Cortex of kidney (tissue), 1 donor: ENCODE measurements around the gene MTA3.

Experiments
- DNase-seq: peaks from one replicate; lab custom pipeline; 2025; lab: John Stamatoyannopoulos, UW

The MTA3 gene

DNA sequence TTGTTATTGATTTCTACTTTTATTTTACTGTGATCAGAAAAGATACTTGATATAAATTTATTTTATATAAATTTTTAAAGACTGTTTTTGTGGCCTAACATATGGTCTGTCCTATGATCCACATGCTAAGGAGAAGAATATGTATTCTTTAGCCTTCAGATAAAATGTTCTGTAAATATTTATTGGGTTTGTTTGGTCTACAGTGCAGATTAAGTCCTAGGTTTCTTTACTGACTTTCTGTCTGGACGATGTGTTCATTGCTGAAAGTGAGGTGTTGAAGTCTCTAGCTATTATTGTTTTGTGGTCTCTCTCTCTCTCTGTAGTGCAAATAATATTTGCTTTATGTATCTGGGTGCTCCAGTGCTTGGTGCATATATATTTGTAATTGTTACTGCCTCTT, 165.4 kb downstream of the MTA3 start:
- DNase-seq: no peak

DNA sequence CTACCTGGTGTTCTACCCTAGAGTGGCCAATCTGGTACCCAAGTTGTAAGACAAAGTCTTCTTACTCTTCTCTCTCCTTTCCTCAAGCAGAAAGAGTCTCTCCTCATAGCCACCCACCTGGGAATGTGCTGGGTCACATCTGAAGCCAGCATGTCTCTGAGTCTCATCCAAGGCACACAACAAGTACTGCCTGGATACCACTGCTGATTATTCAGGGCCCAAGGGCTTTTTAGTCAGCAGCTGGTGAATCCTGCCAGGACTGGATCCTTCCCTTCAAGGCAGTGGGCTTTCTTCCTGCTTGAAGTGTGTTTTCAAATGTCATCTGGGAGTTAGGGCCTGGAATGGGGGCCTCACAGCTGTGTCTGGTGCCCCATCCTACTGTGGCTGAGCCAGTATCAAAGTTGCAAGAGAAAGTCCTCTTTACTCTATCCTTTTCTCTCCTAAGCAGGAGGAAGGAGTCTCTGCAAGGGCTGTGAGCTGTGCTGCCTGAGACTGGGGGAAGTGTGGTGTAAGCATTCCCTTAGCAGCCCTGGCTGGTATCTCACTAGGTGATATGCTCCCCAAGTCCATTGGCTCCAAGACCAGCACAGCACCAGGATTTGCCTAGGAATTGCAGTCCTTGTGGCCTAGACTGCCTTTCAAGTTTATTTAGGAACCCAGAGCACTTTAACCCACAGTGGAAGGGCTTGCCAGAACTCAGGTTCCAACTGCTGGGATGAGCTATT, 168.3 kb downstream of the MTA3 start:
- no peak for DNase-seq

DNA sequence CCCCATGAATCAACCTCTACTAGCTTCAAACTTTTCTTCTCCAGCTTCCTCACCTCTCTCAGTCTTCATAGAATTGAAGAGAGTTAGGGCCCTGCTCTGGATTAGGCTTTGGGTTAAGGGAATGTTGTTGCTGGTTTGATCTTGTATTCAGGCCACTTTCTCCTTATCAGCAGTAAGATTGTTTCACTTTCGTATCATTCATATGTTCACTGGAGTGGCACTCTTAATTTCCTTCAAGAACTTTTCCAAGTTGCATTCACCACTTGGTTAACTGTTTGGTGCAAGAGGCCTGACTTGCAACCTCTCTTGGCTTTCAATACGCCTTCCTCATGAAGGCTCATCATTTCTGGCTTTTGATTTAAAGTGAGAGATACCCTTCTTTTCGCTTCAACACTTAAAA, 172.7 kb downstream of the MTA3 start:
- no peak for DNase-seq

DNA sequence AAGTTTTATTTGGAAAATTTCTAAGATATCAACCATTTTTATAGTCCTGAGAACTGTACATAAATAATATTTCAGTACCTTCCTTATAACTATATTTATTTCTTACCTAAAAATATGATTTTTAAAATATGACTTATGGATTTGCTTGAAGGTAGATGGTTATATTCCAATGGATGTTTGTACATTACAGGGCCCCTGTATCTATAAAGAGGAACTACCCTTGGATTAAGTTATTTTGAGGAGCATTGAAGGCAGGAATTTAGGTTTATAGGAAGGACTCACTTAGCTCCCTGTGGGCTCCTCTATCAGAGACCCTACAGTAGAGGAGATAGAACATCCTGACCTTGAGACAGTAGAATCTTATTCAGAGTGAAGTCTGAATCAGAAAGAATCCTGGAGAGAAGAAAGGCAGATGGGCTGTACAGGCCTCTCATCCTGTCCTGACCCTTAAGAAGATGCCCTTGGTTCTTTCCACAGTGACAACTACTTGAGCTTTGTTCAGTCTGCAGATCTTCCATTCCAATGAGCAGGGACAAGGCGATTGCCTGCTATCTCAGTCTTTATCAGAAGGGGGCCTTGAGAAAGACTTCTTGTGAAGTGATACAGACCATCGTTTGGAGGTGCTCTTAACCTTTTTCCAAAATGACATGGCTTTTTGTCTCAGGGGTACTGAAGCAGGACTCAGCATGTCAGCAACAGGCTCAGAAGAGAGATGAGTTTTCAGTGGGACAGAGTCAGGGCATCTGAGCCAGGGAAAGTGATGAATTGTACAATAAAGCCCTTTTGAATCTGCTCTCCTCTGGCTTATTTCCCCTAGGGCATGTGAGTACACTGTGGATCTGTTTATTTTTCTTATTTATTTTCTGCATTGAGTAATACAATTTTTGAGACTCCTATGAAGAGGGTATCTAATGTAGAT, 174.6 kb downstream of the MTA3 start:
- no peak for DNase-seq

DNA sequence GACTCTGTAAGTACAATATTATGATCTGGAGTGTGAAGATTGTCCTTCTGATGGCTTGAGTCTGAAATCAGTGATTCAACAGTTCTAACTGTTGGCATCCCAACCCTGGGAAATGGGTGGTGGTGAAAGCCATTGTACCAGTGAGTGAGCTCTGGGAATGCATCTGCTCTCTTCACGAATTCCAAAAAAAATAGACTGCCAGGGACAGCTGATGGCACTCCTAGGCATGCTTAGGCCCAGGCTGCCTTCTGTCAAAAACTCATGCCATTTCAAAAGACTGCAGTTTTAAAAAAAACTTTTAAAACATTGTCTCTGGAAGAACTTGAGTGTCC, 175.2 kb downstream of the MTA3 start:
- DNase-seq: no peak

DNA sequence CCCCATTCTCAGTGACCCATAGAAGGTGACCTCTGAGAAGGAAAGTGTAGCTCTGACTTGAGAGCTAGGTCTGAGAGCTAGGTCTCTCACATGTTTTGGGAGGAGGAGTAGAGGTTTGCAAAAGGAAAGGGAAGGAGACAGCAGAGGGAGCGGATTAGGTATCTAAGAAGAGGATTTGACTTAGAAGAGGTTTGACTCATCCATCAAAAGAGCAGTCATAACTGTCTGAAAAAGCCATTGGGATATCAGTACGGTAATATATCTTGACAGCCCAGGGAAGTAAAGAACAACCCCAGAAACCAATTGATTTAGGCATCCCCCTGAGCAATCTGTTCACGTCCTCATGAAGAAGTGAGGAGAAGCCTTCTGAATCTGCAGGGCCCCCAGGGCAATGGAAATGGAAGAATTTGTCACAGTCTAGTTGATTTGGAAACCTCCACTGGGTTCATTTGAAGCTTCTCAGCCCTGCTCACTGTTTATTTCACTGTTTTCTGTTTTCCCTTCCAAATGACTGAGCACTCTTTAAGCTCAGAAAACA, 176.2 kb downstream of the MTA3 start:
- no peak for DNase-seq

DNA sequence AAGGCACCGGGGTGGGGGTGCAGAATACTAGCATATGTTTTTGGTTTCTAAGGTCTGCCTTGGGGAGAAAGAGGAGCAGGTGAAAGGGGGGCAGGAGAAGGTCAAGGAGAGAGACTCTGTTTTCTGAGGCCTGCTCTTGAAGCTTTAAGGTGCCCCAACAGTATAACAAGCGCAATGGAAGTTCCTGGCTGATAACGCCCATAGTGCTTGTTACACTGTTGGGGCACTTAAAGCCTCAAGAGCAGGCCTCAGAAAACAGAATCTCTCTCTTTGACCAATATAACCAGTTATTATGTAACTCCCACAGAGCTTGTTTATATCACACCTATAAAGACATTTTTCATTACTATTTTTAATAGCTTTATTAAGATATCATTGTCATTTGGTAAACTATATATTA, 179.0 kb downstream of the MTA3 start:
- DNase-seq: no peak

DNA sequence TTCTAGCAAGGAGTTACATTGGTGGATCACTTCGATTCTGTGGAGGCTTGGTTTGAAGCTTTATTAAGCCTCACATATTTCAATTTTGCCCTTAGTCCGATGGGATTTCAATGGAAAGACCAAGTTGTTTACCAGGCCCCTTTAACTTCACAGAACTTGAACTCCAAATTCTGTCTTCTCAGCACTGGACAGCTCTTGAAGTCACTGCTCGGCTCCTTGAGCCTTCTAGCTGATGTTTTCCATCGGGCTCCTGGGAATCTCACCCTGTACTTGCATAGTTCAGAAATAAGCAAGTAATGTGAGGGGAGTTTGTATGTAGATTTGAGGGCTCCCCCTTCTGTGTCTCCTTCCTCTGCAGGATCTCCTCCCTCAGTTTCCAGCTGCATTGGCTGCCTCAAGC, 180.4 kb downstream of the MTA3 start:
- DNase-seq: no peak

DNA sequence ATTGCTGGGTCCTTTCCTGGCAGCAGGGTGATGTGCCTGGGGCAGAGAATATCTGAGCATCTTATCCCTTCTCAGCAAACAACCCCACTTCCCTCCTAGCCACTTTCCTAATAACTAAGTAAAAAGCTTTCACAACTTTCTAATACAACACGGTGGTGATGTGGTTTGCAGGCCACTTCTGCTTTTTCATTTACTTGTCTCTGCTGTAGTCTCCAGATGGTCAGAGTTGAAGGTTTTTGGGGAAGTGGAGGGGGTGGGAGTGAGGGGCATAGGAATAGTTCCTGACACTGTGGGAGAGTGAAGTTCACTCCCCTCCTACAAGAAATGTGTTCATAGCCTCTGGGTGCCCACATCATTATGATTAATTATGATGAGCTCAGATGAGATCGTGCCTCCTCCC, 183.9 kb downstream of the MTA3 start:
- DNase-seq: no peak

DNA sequence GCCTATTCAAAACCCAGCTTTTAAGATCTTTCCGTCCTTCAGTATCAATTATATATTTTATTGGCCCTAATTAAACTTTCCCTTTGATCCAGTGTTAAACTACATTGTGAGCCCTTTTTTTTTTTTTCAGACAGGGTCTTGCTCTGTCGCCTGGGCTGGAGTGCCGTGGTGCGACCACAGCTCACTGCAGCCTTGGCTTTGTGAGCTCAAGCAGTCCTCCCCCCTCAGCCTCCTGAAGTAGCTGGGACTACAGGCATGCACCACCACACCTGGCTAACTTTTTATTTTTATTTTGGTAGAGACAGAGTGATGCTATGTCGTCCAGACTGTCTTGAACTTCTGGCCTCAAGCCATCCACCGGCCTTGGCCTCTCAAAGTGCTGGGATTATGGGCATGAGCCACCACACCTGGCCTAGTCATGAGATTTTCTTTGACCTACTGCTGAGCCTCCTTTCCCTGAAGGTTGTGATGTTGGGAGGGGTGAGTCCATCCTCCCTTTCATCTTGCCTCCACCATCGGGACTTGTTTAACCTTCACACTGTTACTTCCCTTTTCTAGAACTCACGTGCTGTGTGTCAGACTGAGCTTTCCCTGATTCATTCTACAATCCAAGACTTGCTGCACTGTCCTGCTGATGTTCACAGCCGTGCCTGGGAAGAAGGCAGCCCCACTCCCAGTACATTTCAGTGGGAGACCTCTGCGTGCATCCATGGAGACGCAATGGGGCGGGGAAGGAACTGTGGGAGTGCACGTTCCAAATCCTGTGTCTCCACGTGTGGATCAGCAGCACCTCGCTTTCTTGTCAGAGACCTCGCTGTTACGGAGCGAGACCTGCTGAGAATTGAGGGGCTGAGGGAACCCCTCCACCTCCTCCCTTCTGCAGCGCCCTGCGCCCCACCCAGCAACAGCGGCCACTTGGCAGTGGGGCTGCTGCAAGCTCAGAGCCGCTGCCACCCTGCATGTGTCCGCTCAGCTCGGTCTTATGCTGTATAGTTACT, 184.7 kb downstream of the MTA3 start:
- no peak for DNase-seq

DNA sequence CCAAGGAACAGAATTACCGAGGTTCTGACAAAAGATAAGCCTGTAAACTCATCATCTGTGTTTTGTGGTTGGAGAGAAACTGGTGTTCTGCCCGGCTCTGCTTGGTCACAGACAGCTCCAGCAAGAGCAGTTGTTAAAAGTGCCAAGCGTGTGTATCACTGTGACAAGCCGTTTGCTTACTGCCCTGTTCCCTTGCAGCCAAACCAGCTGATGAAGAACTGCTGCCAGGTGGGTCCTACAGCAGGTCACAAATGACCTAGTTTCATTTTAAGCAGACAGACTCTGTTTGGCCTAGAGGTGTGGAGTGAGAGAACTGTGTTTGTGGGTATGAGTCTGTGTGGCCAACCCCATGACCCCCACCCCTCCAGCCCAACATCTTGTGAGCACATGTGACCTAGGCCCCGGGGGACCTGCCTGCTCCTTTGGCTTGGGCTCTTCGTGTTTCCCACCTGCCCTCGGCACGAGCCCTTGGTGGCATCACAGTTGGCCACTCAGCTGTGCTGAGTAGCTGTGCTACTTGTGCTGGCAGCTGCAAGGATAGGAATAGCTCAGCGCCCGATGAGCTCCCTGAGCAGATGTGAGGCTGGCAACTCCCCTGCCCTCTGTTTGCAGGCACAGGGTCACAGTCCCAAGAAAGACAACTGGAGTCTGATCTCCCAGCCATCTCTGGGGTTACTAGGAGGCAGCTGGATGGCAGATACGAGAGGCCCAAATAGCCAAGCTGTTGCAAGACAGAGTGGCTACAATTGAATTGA, 185.8 kb downstream of the MTA3 start:
- no peak for DNase-seq

DNA sequence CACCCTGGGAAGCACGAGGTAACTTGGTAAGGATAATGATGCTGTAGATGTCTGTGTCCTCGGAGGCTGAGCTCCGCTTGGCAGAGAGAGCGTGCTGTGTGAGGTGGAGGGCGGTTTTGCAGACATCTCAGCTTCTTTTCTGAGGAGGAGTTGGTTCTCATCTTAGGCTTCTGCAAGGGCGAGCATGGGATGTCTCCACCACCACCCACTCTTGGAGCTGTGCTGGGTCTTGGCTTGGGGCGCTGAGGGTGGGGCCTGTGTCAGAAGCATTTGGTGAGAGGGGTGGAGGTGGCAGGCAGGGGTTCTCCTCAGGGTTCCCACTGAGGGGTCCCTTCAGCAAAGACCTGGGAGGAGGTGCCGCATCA, 186.3 kb downstream of the MTA3 start:
- DNase-seq: no peak

DNA sequence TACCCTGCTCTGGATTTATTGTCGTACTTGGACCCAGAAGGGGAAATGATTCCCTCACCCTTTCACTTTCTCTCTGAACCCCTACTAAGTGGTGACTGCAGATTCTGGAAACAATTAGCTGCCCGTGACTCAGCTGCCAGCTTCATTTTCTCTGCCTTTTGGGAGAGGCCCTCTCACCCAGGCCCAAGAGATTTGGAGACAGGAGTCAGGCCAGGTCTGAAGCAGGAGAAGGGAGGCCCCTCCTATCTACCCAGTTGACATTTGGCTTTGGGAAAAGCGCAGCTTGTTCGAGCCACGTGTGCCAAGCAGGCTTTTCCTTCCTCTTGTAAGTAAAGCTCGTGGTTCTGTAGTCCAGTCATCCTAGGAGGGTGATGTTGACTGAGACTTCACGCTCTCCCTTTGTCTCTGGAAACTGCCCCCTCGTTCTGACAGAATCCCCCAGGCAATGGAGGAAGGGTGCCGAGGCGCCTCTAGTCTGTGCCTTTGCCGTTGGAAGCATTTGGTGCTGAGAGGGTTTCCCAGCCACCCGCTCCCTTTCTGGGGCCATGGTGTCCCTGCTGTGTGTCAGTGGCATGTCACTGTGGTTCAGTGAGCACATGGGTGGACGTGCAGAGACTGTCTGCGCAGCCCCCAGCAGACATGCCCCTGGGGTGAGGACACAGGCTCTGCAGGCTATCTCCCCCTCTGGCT, 186.9 kb downstream of the MTA3 start:
- DNase-seq: no peak

DNA sequence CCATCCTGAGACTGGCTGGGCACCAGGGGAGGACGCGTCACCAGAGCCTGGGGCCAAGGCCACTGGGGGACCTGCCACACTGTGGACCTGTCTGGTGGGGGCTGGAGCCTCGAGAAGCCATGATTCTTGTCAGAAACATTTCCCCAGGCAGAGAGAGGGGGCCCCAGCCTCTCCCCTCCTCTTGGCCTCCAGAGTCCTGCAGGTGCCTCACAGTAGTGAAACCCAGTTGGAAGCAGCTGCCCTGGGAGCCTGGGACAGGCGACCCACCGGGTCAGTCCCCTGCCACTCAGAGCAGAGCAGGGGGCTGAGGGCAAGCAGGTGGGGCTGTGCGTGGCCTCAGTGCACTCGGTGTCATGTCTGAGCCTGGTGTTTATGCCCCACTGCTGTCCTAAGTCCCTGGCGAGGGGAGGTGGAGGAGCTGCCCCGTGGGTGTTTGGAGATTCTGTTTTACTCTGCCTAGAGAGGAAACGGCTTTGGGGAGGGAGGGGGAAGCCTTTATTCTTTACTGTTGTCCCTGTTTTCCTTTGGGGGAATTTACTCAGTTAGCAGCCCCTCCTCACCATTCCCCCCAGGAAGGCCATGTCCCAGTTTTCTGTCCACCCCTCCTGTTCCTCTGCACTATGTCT, 187.8 kb downstream of the MTA3 start:
- DNase-seq: no peak

DNA sequence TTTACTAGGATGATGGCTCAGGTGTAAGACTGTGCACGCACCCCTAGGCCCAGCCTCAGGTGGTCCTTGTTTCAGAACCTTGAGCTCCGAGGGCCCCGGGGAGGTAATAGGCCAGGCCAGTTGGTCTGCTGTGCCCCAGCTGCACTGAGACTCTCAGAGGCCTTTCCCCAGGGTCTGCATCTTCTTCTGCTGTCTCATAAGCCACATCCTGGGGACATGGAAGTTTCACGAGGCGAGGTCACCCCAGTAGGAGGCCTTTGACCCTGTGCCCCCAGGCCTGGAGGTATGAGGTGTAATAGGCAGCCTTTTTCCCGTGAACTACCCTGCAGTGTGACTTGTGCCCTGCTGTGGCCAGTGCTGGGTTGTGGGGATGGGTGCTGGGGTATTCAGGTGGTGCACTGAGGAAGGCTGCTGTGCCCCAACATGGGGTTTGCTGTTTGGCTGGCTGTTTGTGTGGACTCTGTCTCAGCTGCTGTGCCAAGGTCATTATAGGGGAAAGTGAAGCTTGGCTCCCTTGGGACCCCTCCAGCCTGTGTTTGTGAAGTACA, 188.6 kb downstream of the MTA3 start:
- no peak for DNase-seq

DNA sequence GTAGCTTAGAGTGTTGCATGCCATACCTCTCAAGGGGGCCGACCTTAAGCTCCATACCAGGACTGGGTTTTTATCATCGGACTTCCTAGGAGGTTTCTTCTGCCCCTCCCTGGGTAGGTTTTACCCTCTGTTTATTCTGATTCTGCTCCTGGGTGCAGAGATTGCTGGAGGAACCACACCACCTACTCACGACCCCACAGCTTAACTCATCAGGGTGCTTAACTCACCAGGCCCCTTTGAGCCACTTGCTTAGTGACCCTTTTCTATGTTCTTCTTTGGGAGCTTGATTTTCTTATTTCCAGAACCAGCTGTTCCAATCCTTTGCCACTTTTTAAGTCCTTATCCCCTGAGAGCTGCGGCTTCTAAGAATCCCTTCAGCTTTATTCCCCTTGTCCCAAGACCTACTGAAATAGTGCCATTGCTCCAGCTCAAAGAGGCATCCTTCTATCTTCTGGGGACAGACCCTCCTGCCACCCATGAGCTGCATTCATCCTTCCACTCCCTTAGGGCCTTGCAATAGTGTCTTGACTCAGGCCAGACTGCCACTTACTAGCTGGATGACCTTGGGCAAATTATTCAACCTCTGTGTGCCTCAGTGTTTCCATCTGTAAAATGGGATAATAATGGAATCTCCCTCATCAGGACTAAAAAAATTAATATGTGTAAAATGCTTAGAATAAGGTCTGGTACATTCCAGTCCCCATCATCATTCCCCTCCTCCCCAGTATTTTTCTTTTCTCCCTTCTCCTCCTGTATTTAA, 189.7 kb downstream of the MTA3 start:
- no peak for DNase-seq

DNA sequence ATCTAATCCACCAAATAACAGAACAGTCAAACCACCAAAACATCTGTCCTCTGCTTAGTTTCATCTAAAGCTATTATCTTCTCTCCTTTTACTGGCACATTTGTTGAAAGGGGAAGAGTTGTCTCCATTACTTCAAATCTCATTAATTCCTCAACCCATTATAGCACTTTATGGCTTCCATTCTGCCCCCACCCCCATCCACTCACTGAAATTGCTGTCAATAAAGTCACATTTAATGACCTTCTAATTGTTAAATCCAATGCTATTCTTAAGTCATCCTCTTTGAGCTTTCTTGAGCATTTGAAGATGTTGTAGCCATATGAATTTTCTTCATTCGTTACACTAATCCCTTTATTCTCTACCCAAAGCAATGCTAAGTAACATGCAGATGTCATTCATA, 190.3 kb downstream of the MTA3 start:
- DNase-seq: no peak

DNA sequence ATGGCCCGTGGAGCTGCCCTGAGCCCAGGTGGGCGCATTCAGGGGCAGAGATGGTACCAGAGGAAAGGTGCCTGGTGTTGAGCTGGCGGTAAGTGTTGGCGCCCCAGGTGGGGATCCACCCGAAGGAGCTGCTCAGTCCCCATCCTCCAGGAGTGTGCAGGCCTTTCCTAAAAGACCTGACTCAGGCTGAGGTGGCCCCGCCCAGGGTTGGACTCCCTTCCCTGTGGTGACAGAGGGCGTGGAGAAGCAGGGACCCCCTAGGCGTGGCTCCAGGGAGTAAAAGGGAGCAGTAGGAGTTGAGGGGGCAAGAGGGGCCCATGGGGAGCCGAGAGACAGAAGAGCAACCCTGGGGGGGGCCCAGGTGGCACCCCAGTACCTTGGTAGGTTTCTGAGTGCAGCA, 193.1 kb downstream of the MTA3 start:
- DNase-seq: no peak

DNA sequence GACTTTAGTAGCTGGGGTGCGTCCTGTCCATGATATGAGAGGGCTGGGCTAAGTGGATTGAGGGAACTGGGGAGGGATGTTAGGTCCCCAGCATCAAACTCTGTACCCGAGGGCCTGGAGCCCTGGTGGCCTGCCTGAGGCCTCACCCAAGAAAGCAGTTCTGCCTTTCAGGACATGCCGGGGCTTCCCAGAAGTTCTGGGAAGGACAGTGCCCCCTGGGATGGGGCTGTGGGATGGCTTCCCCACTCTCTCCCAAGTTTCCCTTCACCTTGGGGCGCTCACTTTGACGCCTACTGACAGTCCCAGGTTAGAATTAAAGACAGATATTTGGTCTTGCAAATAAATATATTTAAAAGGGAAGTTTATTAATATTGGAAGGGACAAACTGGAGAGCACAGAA, 193.7 kb downstream of the MTA3 start:
- no peak for DNase-seq
